Stimulated activated naive CD8-positive, alpha-beta T cell treated with anti-CD3 and anti-CD28 coated beads, Interleukin-15, Interleukin-2, amounts not matched to agents 100 ng/mL and 50 ng/mL, for 24 hours (primary cell): ENCODE measurements around the gene TMEM82.

Experiments
- H3K27ac Mint-ChIP-seq: one replicate; pipeline ENCODE4 v1.8.0; 2021; ENCODE audit warnings: mild to moderate bottlenecking, mixed read lengths
- H3K27me3 Mint-ChIP-seq: one replicate; pipeline ENCODE4 v1.8.0; 2021; ENCODE audit warnings: mixed read lengths
- H3K36me3 Mint-ChIP-seq: one replicate; pipeline ENCODE4 v1.8.0; 2021; ENCODE audit warnings: low read depth, mixed read lengths
- H3K4me1 Mint-ChIP-seq: one replicate; pipeline ENCODE4 v1.8.0; 2021; ENCODE audit warnings: low read depth, mixed read lengths
- H3K4me3 Mint-ChIP-seq: one replicate; pipeline ENCODE4 v1.8.0; 2021; ENCODE audit warnings: mild to moderate bottlenecking, mixed read lengths
- H3K9me3 Mint-ChIP-seq: one replicate; pipeline ENCODE4 v1.8.0; 2021; ENCODE audit warnings: mixed read lengths

The TMEM82 gene

GRCh38 chr1:15727866-15728534 lies 14.3 kb upstream of the TMEM82 start:
- no peak overlapping the region for H3K4me3 Mint-ChIP-seq
- no peaks in the 10 kb centered on the region for H3K9me3 Mint-ChIP-seq
- no peak overlapping the region for H3K27ac Mint-ChIP-seq
- peaks cover 15% of the 10 kb centered on the region for H3K36me3 Mint-ChIP-seq
- H3K27me3 Mint-ChIP-seq: no peaks in the 10 kb centered on the region
- H3K4me1 Mint-ChIP-seq: no peaks in the 10 kb centered on the region

- H3K4me3 Mint-ChIP-seq: no peak overlapping the region
- H3K9me3 Mint-ChIP-seq: no peaks in the 10 kb centered on the region
- H3K27ac Mint-ChIP-seq: no peak overlapping the region
- H3K36me3 Mint-ChIP-seq: peaks cover 22% of the 10 kb centered on the region
- H3K4me1 Mint-ChIP-seq: no peaks in the 10 kb centered on the region
- no peaks in the 10 kb centered on the region for H3K27me3 Mint-ChIP-seq
Measured at GRCh38 chr1:15728937-15729657, 13.2 kb upstream of the TMEM82 start.

- no peak overlapping the region for H3K4me3 Mint-ChIP-seq
- no peaks in the 10 kb centered on the region for H3K27me3 Mint-ChIP-seq
- no peaks in the 10 kb centered on the region for H3K9me3 Mint-ChIP-seq
- no peaks in the 10 kb centered on the region for H3K4me1 Mint-ChIP-seq
- peaks cover 22% of the 10 kb centered on the region for H3K36me3 Mint-ChIP-seq
- no peak overlapping the region for H3K27ac Mint-ChIP-seq
Measured at GRCh38 chr1:15730423-15730822, 11.9 kb upstream of the TMEM82 start.

GRCh38 chr1:15730936-15731335 lies 11.4 kb upstream of the TMEM82 start:
- H3K36me3 Mint-ChIP-seq: peaks cover 20% of the 10 kb centered on the region
- H3K4me1 Mint-ChIP-seq: no peaks in the 10 kb centered on the region
- H3K27me3 Mint-ChIP-seq: no peaks in the 10 kb centered on the region
- no peak overlapping the region for H3K4me3 Mint-ChIP-seq
- H3K9me3 Mint-ChIP-seq: no peaks in the 10 kb centered on the region
- no peak overlapping the region for H3K27ac Mint-ChIP-seq

GRCh38 chr1:15731735-15732685 lies 10.3 kb upstream of the TMEM82 start:
- H3K4me3 Mint-ChIP-seq: no peak overlapping the region
- no peak overlapping the region for H3K27ac Mint-ChIP-seq
- H3K36me3 Mint-ChIP-seq: peaks cover 18% of the 10 kb centered on the region
- no peaks in the 10 kb centered on the region for H3K4me1 Mint-ChIP-seq
- no peaks in the 10 kb centered on the region for H3K27me3 Mint-ChIP-seq
- H3K9me3 Mint-ChIP-seq: no peaks in the 10 kb centered on the region

- Mint-ChIP-seq H3K27ac (no peak overlapping the region), H3K9me3 (no peaks in the 10 kb centered on the region), H3K4me1 (no peaks in the 10 kb centered on the region), H3K36me3 (peaks cover 16% of the 10 kb centered on the region), H3K27me3 (no peaks in the 10 kb centered on the region), H3K4me3 (no peak overlapping the region)
Measured at GRCh38 chr1:15732686-15733081, 9.6 kb upstream of the TMEM82 start.

- no peaks in the 10 kb centered on the region for H3K4me1 Mint-ChIP-seq
- H3K4me3 Mint-ChIP-seq: no peak overlapping the region
- no peaks in the 10 kb centered on the region for H3K27me3 Mint-ChIP-seq
- no peak overlapping the region for H3K27ac Mint-ChIP-seq
- H3K9me3 Mint-ChIP-seq: no peaks in the 10 kb centered on the region
- H3K36me3 Mint-ChIP-seq: peaks cover 12% of the 10 kb centered on the region
Measured at GRCh38 chr1:15733218-15733725, 9.0 kb upstream of the TMEM82 start.

GRCh38 chr1:15733726-15734226 lies 8.5 kb upstream of the TMEM82 start:
- Mint-ChIP-seq H3K4me3 (no peak overlapping the region), H3K27me3 (no peaks in the 10 kb centered on the region), H3K36me3 (peaks cover 12% of the 10 kb centered on the region), H3K4me1 (no peaks in the 10 kb centered on the region), H3K27ac (no peak overlapping the region), H3K9me3 (no peaks in the 10 kb centered on the region)

GRCh38 chr1:15734296-15734695 lies 8.0 kb upstream of the TMEM82 start:
- Mint-ChIP-seq H3K27ac (no peak overlapping the region), H3K36me3 (peaks cover 10% of the 10 kb centered on the region), H3K9me3 (no peaks in the 10 kb centered on the region), H3K4me3 (no peak overlapping the region), H3K4me1 (no peaks in the 10 kb centered on the region), H3K27me3 (no peaks in the 10 kb centered on the region)

GRCh38 chr1:15734901-15735300 lies 7.4 kb upstream of the TMEM82 start:
- H3K27ac Mint-ChIP-seq: no peak overlapping the region
- no peaks in the 10 kb centered on the region for H3K9me3 Mint-ChIP-seq
- H3K36me3 Mint-ChIP-seq: peaks cover 7% of the 10 kb centered on the region
- H3K4me3 Mint-ChIP-seq: no peak overlapping the region
- H3K4me1 Mint-ChIP-seq: no peaks in the 10 kb centered on the region
- H3K27me3 Mint-ChIP-seq: no peaks in the 10 kb centered on the region

GRCh38 chr1:15735304-15736037 lies 6.8 kb upstream of the TMEM82 start:
- no peak overlapping the region for H3K4me3 Mint-ChIP-seq
- no peaks in the 10 kb centered on the region for H3K9me3 Mint-ChIP-seq
- peaks cover 7% of the 10 kb centered on the region for H3K36me3 Mint-ChIP-seq
- H3K4me1 Mint-ChIP-seq: no peaks in the 10 kb centered on the region
- no peak overlapping the region for H3K27ac Mint-ChIP-seq
- H3K27me3 Mint-ChIP-seq: no peaks in the 10 kb centered on the region

- Mint-ChIP-seq H3K4me3 (no peak within 1 kb of the TSS), H3K36me3 (peaks cover 7% of the 10 kb centered on the region), H3K27me3 (no peaks in the 10 kb centered on the region), H3K9me3 (no peaks in the 10 kb centered on the region), H3K27ac (no peak within 1 kb of the TSS), H3K4me1 (no peaks in the 10 kb centered on the region)
Measured at GRCh38 chr1:15736038-15736891, 6.0 kb upstream of the TMEM82 start, which contains the start of gene SLC25A34. Gene SLC25A34 (plus strand): TSS chr1:15736258. CDS start chr1:15736486, 228 bp downstream.

GRCh38 chr1:15736892-15737261 lies 5.4 kb upstream of the TMEM82 start:
- Mint-ChIP-seq H3K4me3 (no peak overlapping the region), H3K36me3 (peaks cover 7% of the 10 kb centered on the region), H3K4me1 (no peaks in the 10 kb centered on the region), H3K27me3 (peaks cover 3% of the 10 kb centered on the region), H3K27ac (no peak overlapping the region), H3K9me3 (no peaks in the 10 kb centered on the region)
